DMS53 treated with DMSO at 0.1 percent for 48 hours (cell line): Measurements from ENCODE around the gene AHDC1.

Experiments used
- DNase-seq: peaks from one replicate; lab custom pipeline; 2025; ENCODE audit not compliant: unreplicated experiment; lab: John Stamatoyannopoulos, UW

The AHDC1 gene

DNA sequence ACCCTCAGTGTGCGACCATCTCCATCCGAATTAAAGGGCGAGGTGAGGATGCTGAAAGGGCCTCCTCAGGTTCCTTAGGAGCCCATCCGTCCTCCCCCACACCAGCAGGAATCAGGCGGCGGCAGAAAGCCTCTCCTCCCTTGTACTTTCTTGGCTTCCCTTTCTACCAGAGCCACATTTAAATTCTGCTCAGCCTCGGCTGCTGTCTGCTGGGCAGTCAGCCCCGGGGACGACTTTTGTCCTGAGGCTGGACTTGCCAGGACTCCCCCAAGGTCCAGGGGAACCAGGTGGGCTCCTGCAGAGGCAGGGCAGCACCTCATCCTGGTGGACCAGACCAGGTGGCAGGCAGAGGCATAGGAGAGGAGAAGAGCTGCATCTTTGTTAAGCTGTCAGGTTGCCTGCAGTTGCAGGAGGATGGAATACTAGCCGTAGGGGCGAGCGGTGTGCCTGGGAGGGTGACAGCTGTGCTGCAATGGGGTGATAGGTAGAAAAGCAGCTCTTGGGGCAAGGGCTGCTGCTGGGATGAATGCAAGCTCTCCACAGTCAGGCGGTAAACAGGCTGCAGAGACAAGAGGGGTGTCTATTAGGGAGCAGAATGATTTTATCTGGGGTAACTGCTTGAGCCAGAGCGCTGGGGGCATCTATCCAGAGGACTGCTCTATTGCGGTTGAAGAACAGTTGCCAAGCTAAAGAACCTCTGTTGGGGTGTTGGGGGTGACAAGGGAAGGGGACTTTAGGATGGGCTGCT is 67.8 kb downstream of the AHDC1 start:
- no peak for DNase-seq

DNA sequence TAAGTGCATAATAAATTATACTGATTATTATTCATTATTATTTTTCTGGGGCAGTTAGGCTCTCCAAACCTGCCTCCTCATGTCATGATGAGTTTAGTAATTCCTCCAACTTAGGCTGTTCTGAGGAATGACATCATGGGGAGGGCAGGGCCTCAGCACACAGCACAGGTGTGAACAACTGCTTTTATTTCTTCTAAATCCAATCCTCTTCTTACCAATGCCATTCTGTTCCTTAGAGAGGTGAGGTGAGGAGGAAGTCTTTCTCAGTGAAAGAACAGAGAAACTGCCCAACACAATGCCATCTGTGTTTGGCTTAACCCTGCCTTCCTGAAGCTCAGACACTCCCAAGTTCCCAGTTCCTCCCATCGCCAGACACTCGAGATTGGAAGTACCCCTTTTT is 68.6 kb downstream of the AHDC1 start:
- DNase-seq = no peak

DNA sequence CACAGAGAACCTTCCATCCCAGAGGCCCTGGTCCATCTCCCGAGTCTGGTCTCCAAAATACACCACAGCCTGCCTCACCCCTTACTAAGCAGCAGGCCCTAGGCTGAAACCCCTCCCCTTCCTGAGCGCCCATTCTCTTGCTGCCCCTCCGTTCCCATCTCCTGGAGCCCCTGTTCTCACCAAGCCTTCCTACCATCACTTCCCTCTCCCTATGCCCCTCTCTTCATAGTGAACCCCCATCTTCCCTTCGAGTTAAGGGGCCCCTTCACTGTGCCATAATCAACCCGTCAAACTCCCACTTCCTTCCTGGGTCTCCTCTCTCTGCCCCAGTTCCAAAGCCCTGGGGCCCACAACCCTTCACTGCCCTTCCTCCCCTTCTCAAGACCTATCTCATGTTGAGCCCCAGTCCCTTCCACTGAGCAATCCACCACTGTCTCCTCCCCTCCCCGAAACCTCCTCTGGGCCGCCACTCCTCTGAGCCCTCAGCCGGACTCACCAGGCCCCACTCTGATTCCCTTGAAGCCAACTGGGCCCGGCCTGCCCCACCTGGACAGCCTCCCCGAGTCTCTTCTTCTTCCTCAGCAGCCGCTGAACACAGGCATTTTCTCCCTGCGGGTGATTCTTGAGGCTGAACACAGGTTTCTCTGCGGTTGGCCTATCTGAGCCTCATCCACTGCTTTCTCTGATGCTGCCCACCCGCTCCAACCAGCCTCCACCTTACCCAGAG is 71.8 kb downstream of the AHDC1 start:
- DNase-seq = no peak

DNA sequence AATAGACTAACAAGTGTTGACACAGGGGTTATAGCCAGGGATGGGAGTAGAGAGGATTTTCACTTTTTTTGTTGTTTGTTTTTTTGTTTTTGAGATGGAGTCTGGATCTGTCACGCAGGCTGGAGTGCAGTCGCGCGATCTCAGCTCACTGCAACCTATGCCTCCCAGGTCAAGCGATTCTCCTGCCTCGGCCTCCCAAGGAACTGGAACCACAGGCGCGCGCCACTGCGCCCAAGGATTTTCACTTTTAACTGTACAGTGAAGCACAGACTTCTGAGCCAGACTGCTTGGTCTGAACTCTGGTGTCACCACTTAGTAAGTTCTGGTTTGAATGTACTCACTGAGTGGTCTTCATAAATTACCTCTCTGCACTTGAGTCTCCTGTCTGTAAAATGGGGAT is 73.8 kb downstream of the AHDC1 start:
- no peak for DNase-seq

DNA sequence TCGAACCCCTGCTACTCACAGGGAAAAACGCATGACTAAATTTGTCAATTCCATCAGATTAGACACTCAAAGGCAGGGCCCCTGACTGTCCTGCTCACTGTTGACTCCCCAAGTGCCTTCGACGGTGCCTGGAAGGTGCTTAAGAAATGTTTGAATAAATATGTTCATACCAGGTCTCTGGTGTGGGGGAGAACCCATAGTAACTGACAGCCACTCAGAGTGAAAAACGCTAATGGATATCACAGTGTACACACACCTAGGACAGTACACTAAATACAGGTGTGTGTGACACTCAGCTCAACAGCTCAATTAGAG is 74.3 kb downstream of the AHDC1 start:
- no peak for DNase-seq

DNA sequence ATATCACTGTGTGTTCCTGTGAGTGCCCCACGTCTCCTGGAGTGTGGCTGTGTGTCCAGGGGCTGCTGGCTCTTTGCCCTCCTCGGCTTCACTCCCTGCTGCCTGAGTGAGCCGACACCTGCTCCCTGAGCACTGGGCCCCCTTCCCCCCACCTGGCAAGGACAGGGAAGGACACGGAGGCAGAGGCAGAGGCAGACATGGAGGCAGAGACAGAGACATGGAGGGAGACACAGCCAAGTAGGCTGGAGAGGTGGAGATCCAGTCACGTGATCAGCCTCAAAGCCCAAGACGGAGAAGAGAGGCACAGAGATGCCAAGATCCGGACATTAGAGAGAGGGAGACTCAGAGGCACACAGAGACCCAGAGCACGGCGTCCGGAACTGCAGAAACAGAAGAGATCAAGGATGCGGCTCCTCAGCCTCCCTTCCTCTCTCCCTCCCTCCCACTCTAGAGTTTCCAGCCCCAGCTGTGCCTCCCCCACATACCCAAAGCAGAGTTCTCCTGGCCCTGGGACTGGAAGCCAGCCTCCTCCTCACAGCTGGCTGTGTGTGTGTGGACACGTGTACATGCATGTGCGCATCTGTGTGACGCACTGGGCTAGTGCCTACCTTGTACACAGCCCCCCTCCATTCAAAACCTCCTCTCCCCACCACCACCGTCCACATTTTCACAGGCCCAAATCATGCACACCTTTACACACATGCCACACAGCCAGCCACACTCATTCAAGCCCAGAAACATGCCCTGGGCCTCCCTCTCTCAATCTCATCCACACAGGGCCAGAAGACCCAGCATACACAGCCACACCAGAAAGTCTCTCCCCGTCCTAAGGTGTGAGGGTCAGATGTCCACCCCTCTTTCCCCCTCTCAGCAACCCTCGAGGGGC is 74.9 kb downstream of the AHDC1 start:
- DNase-seq = peak; percentile 66

DNA sequence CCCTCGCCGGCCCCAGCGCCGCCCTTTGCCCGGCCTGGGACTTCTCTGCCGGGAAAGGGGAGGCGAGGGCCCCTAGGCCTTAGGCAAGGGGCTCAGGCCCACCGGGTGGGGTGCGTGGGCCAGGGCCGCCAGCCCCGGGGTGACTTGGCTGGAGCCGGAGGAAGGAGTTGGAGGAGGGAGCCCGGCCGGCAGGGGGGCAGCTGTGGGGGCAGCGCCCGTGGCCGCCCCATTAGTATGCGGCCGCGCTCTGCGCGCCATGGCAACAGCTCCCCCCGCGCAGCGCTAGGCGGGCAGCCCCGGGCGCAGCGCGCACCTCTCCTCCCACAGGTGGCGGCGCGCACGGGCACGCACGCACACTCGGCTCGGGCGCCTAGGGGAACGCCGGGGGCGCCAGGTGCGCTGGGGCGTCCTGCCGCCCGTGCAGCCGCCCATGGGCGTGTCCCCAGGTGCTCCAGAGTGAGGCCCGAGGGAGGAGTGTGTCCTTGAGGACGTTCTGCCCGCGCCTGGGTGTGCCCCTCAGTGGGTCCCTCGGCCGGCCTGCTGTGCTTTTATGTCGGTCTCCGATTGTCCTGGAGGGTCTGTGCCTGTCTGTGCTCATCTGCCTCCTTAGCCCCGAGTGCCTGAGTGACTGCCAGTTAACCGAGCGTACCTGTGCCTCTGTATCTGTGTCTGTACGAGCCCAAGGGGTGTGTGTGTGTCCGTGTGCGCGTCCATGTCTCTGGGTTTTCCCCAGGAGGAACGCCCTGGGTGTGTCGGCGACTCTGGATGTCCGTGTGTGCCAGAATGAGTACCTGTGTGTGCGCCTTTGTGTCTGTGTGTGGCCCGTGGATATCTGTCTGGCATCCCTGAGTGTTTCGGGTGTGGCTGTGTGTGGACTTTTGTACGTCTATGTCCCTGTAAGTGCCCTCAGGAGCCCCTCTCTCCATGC is 75.8 kb downstream of the AHDC1 start:
- peak; percentile 90 for DNase-seq

DNA sequence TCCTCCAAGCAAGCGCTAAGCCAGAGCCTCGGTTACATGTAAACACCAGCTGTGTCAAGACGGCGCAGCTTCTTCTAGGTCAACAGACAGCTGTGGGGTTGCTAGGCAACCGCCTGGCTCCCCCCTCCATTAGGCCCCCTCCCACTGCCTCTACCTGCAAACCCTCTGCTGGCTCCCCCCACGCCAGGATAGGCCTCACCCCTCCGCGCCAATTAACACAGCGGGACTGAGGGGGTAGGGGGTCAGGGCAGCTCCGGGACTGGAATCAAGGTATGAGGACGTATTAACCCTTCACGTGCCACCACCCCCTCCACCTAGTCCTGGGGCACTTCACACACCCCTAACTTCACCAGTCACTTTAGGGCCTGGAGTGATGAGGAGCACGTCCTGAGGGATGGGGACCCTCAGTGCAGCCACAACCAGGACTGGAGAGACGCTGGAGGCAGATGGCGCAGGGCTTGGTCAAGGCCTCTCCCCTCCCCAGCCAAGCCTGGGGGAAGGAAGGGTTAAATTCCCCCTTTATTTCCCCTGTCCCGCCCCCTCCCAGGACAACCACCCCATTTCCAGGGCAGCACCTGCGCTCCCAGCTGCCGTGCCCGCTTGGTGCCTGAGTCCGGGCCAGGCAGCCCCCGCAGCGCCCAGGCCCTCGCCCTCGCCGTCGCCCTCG is 76.6 kb downstream of the AHDC1 start:
- peak; percentile 91 for DNase-seq

DNA sequence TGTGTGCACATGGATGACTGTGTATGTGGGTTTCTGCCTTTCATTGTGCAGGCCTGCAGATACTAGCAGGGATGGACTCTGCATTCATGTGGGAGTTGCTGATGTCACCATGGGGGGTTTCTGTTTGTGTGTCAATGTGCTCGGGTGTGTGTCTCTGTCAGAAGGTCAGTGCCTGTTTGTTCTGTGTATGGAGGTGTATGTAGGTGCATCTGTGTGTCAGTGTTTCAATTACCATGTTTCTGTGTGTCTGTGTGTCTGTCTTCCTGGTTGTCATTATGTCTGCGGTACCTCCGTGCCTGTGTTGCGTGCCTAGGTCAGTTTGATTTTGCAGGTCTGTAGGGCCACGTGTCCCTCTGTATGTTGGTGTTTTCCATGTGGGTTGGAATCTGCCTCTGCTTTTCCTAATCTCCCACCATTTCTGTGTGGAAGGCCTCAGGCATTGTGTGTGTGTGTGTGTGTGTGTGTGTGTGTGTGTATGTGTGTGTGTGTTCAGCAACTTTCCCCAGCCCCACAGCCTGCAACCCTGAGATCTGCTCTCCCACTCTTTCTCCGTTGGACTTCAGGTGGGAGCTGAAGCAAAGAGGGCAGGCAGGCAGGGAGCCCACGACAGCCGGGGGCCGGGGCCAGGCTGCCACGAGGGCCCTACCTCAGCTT is 77.2 kb downstream of the AHDC1 start:
- peak; percentile 27 for DNase-seq

DNA sequence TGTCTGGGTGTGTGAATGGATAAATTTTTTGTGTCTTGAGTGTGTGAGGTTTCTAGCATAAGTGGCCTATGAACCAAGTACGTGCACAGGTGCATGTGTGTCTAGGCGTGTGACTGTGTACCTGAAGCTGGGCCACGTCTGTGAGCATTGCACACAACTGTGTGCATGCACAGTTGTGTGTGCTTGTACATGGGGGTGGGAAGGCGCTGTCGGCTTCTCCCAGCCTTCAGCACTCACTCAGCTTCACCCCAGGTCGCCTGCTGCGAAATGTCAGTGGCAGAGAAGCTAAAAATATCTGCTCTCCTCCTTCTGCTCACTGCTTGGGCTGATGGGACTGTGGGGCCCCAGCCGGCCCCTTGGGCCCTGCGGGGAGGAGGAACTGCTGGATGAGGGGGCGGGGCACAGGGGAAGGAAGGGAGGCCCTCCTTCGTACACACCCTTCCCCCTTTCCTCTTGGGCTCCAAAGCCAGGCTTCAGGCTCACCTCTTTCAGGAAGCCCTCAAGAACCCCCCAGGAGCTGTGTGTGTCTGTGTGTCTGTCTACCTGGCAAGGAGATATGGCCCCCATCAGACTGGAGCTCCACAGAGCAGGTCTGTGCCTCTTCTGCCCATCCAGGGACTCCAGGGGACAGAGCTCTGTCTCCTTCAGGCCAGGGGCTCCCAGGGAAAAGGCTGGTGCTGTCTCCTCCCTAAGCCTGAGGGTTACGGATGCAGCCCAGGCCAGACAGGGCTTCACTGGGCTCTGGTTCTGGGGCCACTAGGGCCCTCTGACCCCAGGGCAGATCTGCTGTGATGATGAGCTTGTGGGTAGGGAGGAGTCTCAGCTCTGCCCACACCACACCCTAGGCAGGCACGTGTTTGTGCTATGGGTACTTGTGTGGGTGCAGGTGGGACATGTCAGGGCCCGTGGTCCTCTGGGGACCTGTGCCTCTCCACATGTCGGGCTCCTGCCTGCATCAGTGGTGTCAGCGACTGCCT is 78.4 kb downstream of the AHDC1 start:
- peak; percentile 47 for DNase-seq

DNA sequence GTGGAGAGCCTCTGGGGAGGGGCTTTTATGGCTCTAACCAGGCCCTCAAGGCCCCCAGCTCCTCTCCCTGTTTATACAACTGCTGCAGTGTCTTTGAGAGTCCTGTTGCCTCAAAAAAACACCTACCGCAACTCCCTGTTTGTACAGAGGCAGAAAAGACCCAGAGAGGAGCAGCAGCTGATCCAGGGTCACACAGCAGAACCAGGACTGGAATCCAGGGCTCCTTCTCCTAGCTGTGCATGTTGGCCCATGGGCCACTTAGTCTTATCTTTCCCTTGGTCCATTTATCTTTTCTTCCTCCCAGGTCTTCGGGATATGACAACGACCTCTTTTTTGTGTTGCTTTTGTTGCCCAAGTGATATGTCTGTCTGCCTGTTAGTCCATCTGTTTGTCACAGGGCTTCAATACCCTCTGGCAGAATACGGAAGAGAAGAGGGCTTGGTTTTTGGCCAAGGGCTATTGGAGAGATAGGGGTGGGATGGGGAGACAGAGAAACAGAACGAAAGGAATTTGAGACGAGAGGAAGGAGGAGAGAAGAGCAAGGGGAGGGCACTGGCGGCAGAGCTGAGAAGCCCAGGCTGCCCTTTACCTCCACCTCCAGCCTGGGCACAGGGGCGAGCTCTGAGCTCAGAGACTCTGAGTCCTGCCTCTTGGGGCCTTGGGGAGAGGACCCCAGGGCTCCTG is 80.5 kb downstream of the AHDC1 start:
- DNase-seq = no peak

DNA sequence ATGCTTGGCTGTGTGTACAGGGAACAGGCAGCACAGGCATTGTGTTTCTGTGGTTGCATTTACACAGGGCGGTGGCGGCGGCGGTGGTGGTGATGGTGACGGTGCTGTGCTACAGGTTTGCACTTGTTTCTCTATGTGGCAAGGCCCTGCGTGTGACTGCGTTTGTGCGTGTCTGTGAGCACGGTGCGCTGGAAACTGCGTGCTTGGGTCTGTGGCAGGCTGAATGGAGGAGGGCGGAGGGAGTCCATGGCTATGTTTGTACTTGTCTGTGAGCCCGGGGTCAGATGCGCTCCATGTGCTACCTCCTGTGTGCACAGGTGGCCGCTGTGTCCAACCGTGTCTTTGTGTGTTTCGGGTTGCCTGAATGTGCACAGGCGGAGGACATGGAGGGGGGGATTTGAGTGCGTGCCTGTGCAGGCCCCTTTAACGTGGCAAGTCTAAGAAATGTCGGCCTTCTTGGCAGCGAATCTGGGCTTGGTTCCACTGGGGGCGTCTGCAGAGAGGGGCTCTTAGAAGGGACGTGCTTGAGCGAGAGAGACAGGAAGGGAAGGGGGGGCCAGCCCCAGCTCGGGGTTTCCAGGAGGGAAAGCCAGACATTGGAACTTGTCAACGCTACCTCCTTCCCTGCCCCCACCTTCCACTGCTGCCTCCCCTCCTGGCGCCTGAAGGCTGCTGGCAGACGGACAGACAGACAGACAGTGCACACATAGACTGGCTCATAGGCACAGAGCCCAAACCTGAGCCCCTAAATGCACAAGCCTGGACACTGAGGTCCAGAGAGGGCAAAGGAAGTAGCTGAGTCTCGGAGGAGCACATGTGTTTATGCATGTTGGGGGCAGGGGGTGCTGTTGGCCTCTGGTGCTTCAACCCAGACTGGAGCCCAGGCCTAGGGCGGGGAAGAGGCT is 81.3 kb downstream of the AHDC1 start:
- DNase-seq = peak; percentile 58

DNA sequence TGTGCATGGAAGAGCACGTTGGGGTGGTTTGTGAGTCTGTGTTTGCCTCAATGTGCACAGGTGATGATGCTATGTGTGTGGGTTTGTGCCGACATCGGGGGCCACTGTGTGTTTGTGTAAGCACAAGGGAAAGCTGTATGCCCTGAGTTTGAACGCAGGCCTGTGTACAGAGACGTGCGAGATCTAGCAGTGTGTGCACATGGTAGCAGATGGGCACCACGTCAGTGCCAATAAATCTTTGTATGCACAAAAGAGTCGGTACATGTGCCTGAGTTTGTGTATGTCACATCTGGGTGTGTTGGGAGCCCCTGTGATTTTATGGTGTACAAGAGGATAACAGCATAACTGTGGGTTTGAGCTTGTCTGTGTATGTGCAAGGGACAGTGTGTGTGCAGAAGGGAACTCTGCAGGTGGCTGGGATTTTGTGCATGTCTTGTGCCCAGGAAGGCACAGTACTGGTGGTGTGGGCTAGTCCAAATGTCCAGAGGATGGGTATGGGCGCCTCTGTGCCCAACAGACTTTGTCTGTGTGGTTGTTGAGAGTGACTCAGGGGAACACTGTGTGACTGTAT is 82.0 kb downstream of the AHDC1 start:
- no peak for DNase-seq

DNA sequence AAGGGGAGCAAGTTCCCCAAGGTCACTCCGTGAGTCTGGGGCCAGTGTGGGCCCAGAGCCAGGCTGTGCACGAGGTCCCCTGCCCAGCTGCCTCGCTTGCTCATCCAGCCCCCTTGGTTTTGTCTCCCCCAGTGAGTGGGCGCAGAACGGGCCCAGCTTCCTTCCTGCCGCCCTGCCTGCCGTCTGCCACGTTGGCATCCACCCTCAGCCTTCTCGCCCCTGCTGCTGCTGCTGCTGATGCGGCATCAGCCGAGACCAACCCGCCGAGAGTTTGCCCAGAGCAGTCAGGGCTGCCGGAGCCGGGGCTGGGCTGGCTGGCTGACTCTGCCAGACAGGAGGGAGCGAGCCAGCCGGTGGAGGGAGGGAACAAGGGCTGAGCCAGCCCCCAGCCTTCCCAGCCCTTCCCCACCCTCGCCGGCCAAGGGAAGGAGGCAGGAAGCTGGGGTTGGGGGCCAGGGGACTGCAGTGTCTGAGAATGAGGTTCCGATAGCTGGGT is 82.6 kb downstream of the AHDC1 start:
- DNase-seq = no peak

DNA sequence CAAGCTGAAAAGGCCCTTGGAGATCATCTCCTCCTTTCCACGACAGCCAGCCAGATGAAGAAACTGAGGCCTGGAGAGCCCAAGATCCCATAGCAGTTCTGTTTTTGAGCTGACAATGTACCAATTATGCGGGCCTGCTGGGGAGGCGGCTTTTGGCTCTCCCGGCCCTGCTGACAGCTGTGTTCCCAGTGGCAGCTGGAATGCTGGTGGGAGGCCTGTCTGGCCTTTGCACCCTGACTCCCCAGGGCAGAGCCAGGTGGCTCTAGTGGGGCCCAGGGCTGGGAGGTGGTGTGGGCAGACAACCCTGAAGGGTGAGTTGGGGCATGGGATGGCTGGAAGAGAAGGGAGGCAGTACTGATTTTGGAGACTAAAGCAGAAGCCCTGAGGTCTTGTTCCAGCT is 83.3 kb downstream of the AHDC1 start:
- DNase-seq = no peak
